Subcutaneous adipose tissue (tissue), 4 donors: Measurements from ENCODE around the gene SSU72. TPM values are rescaled to one million over a fixed set of nuclear protein-coding genes. Genes with fewer than 3 reads are reported as not detected.

Experiments
- total RNA-seq, 4 donors: library from RNA; depleted of rRNA; stranded (reverse); fragments of >200 nt; gene quantifications; one replicate each; pipeline ENCODE4 v1.1.0, GENCODE V29; 2016
- TF ChIP-seq, protein P1 (sequence below): fragments of 450-650 bp; IDR thresholded peaks from one replicate; pipeline ENCODE4 v1.5.1; 2016; ENCODE audit warnings: low read depth, mild to moderate bottlenecking, control low read depth, antibody characterized with exemption, moderate library complexity

Gene SSU72
- 100 to 1,000 TPM in 2 of 4 donors, 10 to 100 TPM in 2; 76.0 to 138 (median 110) TPM for total RNA-seq

DNA sequence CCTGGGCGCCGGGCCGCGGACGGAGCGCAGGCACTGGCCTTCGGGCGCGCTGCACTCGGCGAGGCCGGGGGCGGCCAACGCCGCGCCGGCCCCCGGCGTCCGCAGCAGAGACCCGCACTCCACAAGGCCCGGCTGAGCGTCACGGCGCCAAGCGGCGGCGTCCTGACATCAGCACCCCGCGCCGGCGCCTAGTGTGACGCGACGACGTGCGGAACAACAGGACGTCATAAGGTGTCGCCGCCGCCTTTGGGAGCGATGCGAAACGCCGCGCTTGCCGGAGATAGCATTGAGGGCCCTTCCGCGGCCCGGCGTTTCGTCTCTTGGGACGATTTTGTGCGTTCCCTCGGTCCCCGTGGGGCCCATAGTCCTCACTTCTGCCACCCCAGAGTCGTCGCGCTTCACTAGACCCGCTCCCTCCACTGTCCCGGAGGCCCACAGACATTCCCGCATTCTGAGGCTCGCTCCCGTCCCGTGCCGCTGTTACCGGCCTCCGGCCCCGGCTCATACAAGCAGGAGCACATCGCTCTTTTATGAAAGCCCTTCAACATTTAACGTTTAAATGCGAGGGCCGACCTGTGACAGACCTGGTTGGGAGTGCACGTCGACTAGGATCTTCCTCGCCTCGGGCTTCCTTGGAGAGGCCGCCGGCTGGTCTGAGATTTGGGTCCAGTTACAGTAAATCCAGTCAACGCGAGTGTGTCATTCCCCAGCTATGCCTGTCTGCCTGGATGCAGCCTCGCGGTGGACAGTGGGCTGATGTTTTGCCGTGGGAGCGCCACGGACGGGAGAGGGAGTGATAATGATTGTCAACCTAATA is at the start of gene SSU72:
SSU72 (minus strand) TSS at position 143 of the 817 bp plus-strand sequence. CDS start 306 bp downstream, outside the sequence.
- TF ChIP-seq, protein P1, sequence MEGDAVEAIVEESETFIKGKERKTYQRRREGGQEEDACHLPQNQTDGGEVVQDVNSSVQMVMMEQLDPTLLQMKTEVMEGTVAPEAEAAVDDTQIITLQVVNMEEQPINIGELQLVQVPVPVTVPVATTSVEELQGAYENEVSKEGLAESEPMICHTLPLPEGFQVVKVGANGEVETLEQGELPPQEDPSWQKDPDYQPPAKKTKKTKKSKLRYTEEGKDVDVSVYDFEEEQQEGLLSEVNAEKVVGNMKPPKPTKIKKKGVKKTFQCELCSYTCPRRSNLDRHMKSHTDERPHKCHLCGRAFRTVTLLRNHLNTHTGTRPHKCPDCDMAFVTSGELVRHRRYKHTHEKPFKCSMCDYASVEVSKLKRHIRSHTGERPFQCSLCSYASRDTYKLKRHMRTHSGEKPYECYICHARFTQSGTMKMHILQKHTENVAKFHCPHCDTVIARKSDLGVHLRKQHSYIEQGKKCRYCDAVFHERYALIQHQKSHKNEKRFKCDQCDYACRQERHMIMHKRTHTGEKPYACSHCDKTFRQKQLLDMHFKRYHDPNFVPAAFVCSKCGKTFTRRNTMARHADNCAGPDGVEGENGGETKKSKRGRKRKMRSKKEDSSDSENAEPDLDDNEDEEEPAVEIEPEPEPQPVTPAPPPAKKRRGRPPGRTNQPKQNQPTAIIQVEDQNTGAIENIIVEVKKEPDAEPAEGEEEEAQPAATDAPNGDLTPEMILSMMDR, result no peak

DNA sequence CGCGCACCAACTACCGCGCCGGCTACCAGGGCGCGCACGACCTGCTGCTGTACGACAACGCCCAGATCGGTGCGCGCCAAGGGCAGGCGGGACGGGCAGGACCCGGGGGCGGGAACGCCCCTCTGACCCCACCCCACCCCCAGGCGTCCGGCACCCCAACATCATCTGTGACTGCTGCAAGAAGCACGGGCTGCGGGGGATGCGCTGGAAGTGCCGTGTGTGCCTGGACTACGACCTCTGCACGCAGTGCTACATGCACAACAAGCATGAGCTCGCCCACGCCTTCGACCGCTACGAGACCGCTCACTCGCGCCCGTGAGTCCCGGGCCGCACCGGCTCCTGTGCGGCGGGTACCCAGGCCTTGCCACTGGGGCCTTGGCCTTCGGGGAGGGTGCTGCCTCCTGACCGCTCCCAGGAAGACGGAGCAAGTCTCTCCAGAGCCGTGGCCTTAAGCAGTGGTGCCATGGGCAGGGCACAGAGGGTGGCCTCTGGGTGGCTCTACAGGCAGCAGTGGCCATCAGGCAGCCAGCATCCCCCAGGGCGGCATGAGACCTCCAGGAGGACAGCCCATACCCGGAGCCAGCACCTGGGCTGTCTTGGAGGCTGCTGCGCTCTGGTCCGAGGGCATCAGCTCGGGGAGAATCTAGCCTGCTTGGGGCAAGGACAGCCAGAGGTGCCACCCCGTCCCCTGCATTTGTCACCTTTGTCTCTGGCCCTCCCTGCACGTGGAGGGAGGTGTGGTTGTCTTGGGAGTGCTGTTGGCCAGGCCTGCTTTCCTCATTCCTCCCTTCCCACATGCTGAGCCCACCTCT is 49.2 kb upstream of the SSU72 start:
- TF ChIP-seq, protein P1, result no peak

DNA sequence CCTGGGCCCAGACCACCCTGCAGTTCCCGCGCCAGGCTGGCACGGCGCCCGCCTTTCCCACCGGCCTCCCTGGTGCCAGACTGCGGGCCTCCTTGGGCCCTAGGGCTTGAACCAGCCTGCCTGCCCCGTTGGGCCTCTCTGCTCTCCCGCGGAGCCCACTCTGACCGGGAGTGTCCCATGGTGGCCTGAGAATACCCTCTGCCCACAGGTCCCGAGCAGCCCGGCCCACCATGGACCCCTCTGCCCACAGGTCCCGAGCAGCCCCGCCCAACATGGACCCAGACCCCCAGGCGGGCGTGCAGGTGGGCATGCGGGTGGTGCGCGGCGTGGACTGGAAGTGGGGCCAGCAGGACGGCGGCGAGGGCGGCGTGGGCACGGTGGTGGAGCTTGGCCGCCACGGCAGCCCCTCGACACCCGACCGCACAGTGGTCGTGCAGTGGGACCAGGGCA is 48.5 kb upstream of the SSU72 start:
- TF ChIP-seq, protein P1, result no peak

DNA sequence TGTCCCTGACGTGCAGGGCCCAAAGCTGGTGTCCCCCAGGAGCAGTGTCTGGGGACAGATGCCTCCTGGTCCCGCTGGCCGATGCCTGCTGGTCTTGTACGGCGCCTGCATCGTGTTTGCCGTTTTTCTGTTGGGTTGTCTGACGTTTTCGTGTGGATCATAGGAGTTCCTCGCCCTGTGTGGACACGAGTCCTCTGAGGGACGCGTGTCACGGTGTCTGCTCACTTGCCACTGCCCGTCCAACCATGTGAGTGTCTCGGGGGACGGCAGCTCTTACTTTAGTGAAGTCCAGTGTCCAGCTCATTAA is 48.1 kb upstream of the SSU72 start:
- TF ChIP-seq, protein P1, result no peak

DNA sequence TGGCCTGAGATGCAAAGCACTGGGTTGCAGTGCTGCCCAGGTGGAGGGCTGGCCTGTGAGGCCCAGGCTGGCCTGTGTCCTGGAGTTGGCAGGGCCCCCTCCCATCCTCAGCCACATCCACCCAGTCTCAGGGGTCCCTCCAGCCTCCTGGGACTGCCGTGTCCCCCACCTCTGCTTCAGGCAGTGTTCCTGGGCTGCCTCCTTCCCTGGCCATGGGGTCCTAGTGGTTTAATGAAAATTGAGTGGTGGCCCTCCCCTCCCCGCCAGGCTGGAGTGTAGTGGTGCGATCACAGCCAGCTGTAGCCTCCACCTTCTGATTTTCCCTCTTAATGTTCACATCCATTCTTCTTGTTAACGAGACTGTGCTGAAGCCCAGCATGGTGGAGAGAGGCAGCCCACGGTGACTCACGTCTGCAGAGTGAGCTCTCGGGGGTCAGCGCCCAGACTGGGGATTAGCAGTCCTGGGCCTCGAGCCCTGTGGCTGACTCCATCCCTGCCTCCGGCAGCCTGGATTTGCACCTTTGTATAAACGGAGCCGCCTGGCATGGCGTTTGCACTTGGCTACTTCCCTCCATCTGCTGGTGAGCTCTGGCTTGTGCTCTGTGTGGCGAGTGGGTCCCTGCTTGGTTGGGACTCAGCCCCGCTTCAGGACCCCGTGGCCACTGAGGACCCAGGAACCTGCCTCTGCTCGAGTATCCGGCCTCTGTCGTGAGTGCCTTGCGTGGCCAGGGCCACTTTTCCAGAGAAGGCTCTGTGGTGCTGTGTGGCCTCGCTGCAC is 47.5 kb upstream of the SSU72 start:
- TF ChIP-seq, protein P1, result no peak

DNA sequence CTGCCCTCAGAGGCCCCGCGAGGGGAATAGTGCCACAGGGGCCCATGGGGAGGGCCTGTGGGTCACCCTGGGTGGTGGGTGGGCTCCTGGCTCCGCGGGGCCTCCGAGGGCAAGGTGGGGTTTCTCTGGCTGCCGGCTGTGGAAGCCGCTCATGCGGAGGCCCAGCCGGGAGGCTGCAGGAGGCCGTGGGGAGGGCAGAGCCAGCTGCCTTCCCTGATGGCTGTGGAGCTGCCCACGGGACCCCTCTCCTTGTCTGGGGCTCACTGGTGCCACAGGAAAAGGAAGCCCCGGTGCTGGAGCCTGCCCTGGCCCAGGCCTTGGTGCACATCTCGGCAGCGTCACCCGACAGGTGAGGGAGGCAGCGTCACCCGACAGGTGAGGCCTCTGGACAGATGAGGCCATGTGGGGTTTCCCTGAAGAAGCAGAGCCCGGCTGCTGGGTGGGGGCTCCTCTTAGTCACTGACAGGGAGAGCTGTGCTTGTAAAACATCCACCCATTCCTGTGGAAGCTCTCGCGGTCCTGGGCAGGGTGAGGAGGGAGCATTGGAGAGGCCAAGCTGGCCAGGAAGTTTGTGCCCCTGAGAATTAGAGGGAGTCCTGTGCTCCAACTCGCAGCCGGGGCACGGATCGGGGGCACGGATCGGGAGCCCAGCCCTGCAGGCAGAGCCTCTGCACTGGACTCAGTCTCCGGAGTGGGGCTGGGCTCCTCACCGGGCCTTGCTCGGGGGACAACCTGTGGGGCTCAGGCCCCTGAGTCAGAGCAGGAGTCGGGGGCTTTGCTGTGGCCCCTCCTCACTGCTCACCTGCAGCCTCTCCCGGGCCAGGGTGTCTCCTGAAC is 46.7 kb upstream of the SSU72 start:
- TF ChIP-seq, protein P1, result no peak
